Kidney (tissue), 14 donors: ENCODE measurements around the gene GLT6D1. TPM values are rescaled to one million over a fixed set of nuclear protein-coding genes. Genes with fewer than 3 reads are reported as not detected.

Experiments
- DNase-seq, 5 donors: peaks; one replicate each; pipeline ENCODE4 v3.0.0-alpha.2; 2013 to 2020
- FAIRE-seq: peaks from 2 replicates; lab custom pipeline; 2012; peaks lifted over from hg19 to GRCh38; lab: Jason Lieb, UNC
- H3K27ac ChIP-seq, 2 donors: one replicate each; pipeline ENCODE4 v1.7.0; 2013; ENCODE audit warnings: low read depth in 2 of 2, low read length in 2 of 2, inconsistent platforms in 1 of 2
- H3K27me3 ChIP-seq: one replicate; pipeline ENCODE4 v1.7.1; 2013; ENCODE audit warnings: low read length, inconsistent platforms; ENCODE audit not compliant: control insufficient read depth, insufficient read depth
- H3K36me3 ChIP-seq, 3 donors: one replicate each; pipeline versions ENCODE4 v1.7.0 to v1.7.1; 2013; ENCODE audit warnings: low read length in 3 of 3, control low read depth in 1 of 3, inconsistent platforms in 1 of 3; ENCODE audit not compliant: insufficient read depth in 3 of 3, control insufficient read depth in 2 of 3
- H3K4me1 ChIP-seq, 3 donors: one replicate each; pipeline versions ENCODE4 v1.7.0 to v1.7.1; 2013; ENCODE audit warnings: low read length in 3 of 3, inconsistent platforms in 1 of 3, low read depth in 1 of 3; ENCODE audit not compliant: control insufficient read depth in 2 of 3, insufficient read depth in 2 of 3
- H3K4me3 ChIP-seq, 3 donors: one replicate each; pipeline versions ENCODE4 v1.7.0 to v1.8.1; 2013; ENCODE audit warnings: low read length in 3 of 3, control low read depth in 1 of 3, inconsistent platforms in 1 of 3
- H3K9ac ChIP-seq, 3 donors: one replicate each; pipeline versions ENCODE4 v1.7.0 to v1.7.1; 2013; ENCODE audit warnings: low read length in 3 of 3, control low read depth in 1 of 3, inconsistent platforms in 1 of 3
- H3K9me3 ChIP-seq, 3 donors: one replicate each; pipeline versions ENCODE4 v1.7.0 to v1.7.1; 2013; ENCODE audit warnings: low read length in 3 of 3, control low read depth in 1 of 3, inconsistent platforms in 1 of 3; ENCODE audit not compliant: control insufficient read depth in 2 of 3, insufficient read depth in 1 of 3
- CTCF ChIP-seq: IDR thresholded peaks from 3 replicates; pipeline ENCODE4 v1.5.1; 2012; ENCODE audit warnings: mild to moderate bottlenecking, moderate library complexity, borderline replicate concordance; ENCODE audit not compliant: insufficient read depth; ENCODE audit errors: extremely low read depth
- intact Hi-C: fragments of 100-400 bp; cut with DNase I; formaldehyde crosslinking; loops from one replicate; pipeline ENCODE4 v1.11.1; 2022
- polyA plus RNA-seq: library from polyadenylated mRNA; stranded (reverse); fragments of 350-450 nt; fragmentation: Illumina TruSeq; extraction: RNeasy Lipid Tissue Mini Kit (QIAGEN cat#74804); gene quantifications from one replicate; pipeline ENCODE4 v1.2.3, GENCODE V29; 2014; ENCODE audit warnings: low read depth, low replicate concordance; ENCODE audit not compliant: insufficient read depth
- total RNA-seq: library from RNA; stranded (reverse); fragmentation: NEBNext Ultra II Directional; extraction: Animal tissue kit (Norgen Biotek cat#: 25700); gene quantifications from one replicate; pipeline ENCODE4 v1.2.1, GENCODE V29; 2021
- donor health status: control.
- donor health status: control.
- donor health status: control.
- donor health status: control.
- donor health status: control.
- donor health status: DM: yes; HTN: yes; CAD: no.
- donor health status: Normal renal cell carcinoma (clear cell type).

The GLT6D1 gene
- total and polyA plus RNA-seq, 2 donors from 2014 or later = not detected

DNA sequence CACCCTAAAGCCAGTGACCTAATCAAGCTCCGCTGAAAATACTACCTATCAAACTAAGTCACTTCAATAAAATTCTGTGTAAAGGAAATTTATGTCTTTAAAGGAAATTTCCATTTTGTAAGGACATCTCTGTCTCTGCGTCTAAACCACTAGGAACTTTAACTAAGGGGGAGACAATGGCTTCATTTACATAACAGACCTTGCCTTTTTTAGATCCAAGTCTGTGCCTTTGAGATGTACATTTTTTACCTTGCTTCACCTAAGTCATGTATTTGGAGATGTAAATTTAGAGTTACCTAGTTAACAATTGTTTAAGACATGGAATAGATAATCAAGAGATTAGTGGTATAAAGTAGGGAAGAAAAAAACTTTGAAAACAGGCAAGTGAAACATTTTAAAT lies 10.2 kb upstream of the GLT6D1 start:
- Histone ChIP-seq H3K4me3 (no peak overlapping the region), H3K9ac (no peak overlapping the region), H3K27me3 (no peaks in the 10 kb centered on the region), H3K4me1 (no peaks in the 10 kb centered on the region), H3K9me3 (peaks cover 3 to 22% (median 18%) of the 10 kb centered on the region in 3 donors), H3K36me3 (no peaks in the 10 kb centered on the region), H3K27ac (no peak overlapping the region)
- DNase-seq (no peak), FAIRE-seq (no peak)
- no peak for TF ChIP-seq CTCF
- intact Hi-C loops = no loop called here

- Histone ChIP-seq H3K9me3 (peaks cover 3 to 26% (median 18%) of the 10 kb centered on the region in 3 donors), H3K36me3 (no peaks in the 10 kb centered on the region), H3K27me3 (no peaks in the 10 kb centered on the region), H3K9ac (no peak overlapping the region), H3K27ac (no peak overlapping the region), H3K4me3 (no peak overlapping the region), H3K4me1 (no peaks in the 10 kb centered on the region)
- no peak for TF ChIP-seq CTCF
- FAIRE-seq (no peak), DNase-seq (no peak)
- intact Hi-C loops = no loop called here
These were observed 9.4 kb upstream of the GLT6D1 start for GRCh38 chr9:135648494-135649410.

- intact Hi-C loops = no loop called here
- H3K36me3 ChIP-seq = no peaks in the 10 kb centered on the region
- DNase-seq = no peak
- no peaks in the 10 kb centered on the region for H3K4me1 ChIP-seq
- no peak overlapping the region for H3K27ac ChIP-seq
- peaks cover 3 to 26% (median 18%) of the 10 kb centered on the region in 3 donors for H3K9me3 ChIP-seq
- no peak overlapping the region for H3K4me3 ChIP-seq
- no peak for TF ChIP-seq CTCF
- no peak overlapping the region for H3K9ac ChIP-seq
- no peaks in the 10 kb centered on the region for H3K27me3 ChIP-seq
- FAIRE-seq = no peak
These were observed 8.5 kb upstream of the GLT6D1 start for GRCh38 chr9:135647884-135648283.
